K562 (cell line): Measurements from ENCODE around the gene BAIAP3. TPM values are rescaled to one million over a fixed set of nuclear protein-coding genes. Genes with fewer than 3 reads are reported as not detected.

Source experiments
- CBX2 ChIP-seq: fragments of 200-600 bp; sonication (generic); IDR thresholded peaks from one replicate; pipeline ENCODE4 v1.6.1; 2012; ENCODE audit warnings: mild to moderate bottlenecking, low read length, inconsistent platforms; ENCODE audit not compliant: insufficient read depth, poor library complexity, severe bottlenecking
- CBX5 ChIP-seq: IDR thresholded peaks from 2 replicates; pipeline ENCODE4 v1.6.1; 2014; ENCODE audit warnings: low read depth, borderline replicate concordance
- CHAMP1 ChIP-seq: fragments of 450-650 bp; IDR thresholded peaks from 2 replicates; pipeline ENCODE4 v1.6.1; 2016; ENCODE audit warnings: mild to moderate bottlenecking
- E2F4 ChIP-seq: sonication (generic); formaldehyde crosslinking; IDR thresholded peaks from 2 replicates; pipeline ENCODE4 v1.8.0; 2022; ENCODE audit warnings: mild to moderate bottlenecking, low read depth, missing genetic modification reagents
- FIP1L1 ChIP-seq: fragments of 200-400 bp; formaldehyde crosslinking; IDR thresholded peaks from 2 replicates; pipeline ENCODE4 v1.6.1; 2018; ENCODE audit warnings: mild to moderate bottlenecking, low read depth, low read length; ENCODE audit not compliant: poor library complexity, severe bottlenecking
- HMGXB4 ChIP-seq: sonication (generic); formaldehyde crosslinking; IDR thresholded peaks from 2 replicates; pipeline ENCODE4 v1.8.1; 2023; ENCODE audit warnings: mild to moderate bottlenecking, missing genetic modification reagents
- KLF1 ChIP-seq: fragments of 450-650 bp; IDR thresholded peaks from 2 replicates; pipeline ENCODE4 v1.6.1; 2016; ENCODE audit warnings: missing genetic modification characterization, missing compliant biosample characterization
- MITF ChIP-seq: IDR thresholded peaks from 2 replicates; pipeline ENCODE4 v1.6.1; 2014; ENCODE audit warnings: antibody characterized with exemption
- PTRF ChIP-seq: fragments of 450-650 bp; IDR thresholded peaks from 2 replicates; pipeline ENCODE4 v1.6.1; 2016; ENCODE audit warnings: mild to moderate bottlenecking, missing genetic modification characterization, missing compliant biosample characterization
- RBM17 ChIP-seq: fragments of 200-400 bp; formaldehyde crosslinking; IDR thresholded peaks from 2 replicates; pipeline ENCODE4 v1.6.1; 2017; ENCODE audit warnings: low read depth, mild to moderate bottlenecking, low read length, borderline replicate concordance
- RFX1 ChIP-seq: fragments of 450-650 bp; IDR thresholded peaks from 2 replicates; pipeline ENCODE4 v1.6.1; 2016; ENCODE audit warnings: mild to moderate bottlenecking, moderate library complexity
- SMAD3 ChIP-seq: fragments of 450-650 bp; formaldehyde crosslinking; conservative IDR thresholded peaks from 2 replicates; pipeline ENCODE4 v1.4.0; 2020; ENCODE audit warnings: mild to moderate bottlenecking
- SNAPC5 ChIP-seq: fragments of 250-450 bp; sonication (Bioruptor Pico); IDR thresholded peaks from 2 replicates; pipeline ENCODE4 v1.8.0; 2021; ENCODE audit warnings: moderate library complexity, mild to moderate bottlenecking, inconsistent platforms
- SREBF1 ChIP-seq: fragments of 150-350 bp; IDR thresholded peaks from 2 replicates; pipeline ENCODE4 v1.6.1; 2014; ENCODE audit warnings: antibody characterized with exemption, low read depth, low read length, borderline replicate concordance
- TGIF2 ChIP-seq: sonication (generic); formaldehyde crosslinking; IDR thresholded peaks from 2 replicates; pipeline ENCODE4 v1.8.1; 2022; ENCODE audit warnings: mild to moderate bottlenecking, missing genetic modification reagents, moderate library complexity
- XRCC5 ChIP-seq: fragments of 200-400 bp; formaldehyde crosslinking; IDR thresholded peaks from 2 replicates; pipeline ENCODE4 v1.6.1; 2017; ENCODE audit warnings: low read depth, mild to moderate bottlenecking, low read length
- ZC3H4 ChIP-seq: sonication (generic); formaldehyde crosslinking; IDR thresholded peaks from 2 replicates; pipeline ENCODE4 v1.9.0; 2021; ENCODE audit warnings: missing genetic modification reagents, borderline replicate concordance
- polyA plus RNA-seq, 8 experiments: library from polyadenylated mRNA; depleted of rRNA in 4 of 8; stranded (reverse) in 5 of 8; unstranded in 3 of 8; fragments of >200 nt; fragmentation: Nextera tagmentation in 2 of 8; fragmentation: Illumina TruSeq in 1 of 8; extraction: Ambion mirVana in 2 of 8; extraction: Trizol in 1 of 8; gene quantifications; 2 replicates each; pipeline versions ENCODE4 v1.2.1 to v1.2.3, GENCODE V29; 2011 to 2014; ENCODE audit warnings: inconsistent platforms in 1 of 8, missing spikeins in 1 of 8
- total RNA-seq, 7 experiments: library from RNA; depleted of rRNA in 6 of 7; stranded (reverse); fragments of >200 nt in 6 of 7; fragmentation: Illumina TruSeq in 2 of 7; extraction: Trizol in 2 of 7; gene quantifications; 2 replicates each; pipeline versions ENCODE4 v1.2.1 to v1.2.3, GENCODE V29; 2011 to 2021; ENCODE audit warnings: low replicate concordance in 1 of 7

The BAIAP3 gene
- total and polyA plus RNA-seq, 9 of the 15 experiments (the other 6 are each of a cell fraction or from before 2014, with no cell fraction given) = 0.03 to 4.5 (median 0.57) TPM; not detected in 1

- TF ChIP-seq MITF = no peak
- no peak for TF ChIP-seq ZC3H4
- no peak for TF ChIP-seq CHAMP1
- TF ChIP-seq SNAPC5 (CRISPR knock-in tag) = peak; percentile 80
- TF ChIP-seq FIP1L1 = no peak
- TF ChIP-seq TGIF2 = no peak
- TF ChIP-seq RBM17 = no peak
- no peak for TF ChIP-seq HMGXB4 (CRISPR knock-in tag)
- TF ChIP-seq PTRF (tag) = peak; percentile 99
- TF ChIP-seq CBX5 = no peak
- peak; percentile 99 for TF ChIP-seq SMAD3
- peak; percentile 97 for TF ChIP-seq KLF1 (tag)
- no peak for TF ChIP-seq CBX2
- TF ChIP-seq E2F4 (CRISPR knock-in tag) = no peak
- TF ChIP-seq XRCC5 = no peak
- peak; percentile 91 for TF ChIP-seq RFX1
- TF ChIP-seq SREBF1 = no peak
These were observed 39.4 kb upstream of the BAIAP3 start (continued) for GRCh38 chr16:1293921-1294656.
